Activated CD4-positive, alpha-beta T cell treated with anti-CD3 and anti-CD28 coated beads, Interleukin-2, amount 10 ng/mL, durations not matched to agents 7 days and 5 days (primary cell): ENCODE results near the gene GPRC5D. TPM values are rescaled to one million over a fixed set of nuclear protein-coding genes. Genes with fewer than 3 reads are reported as not detected.
A peak's percentile ranks its signal among the peaks of the same experiment; 100 is the strongest.

Experiments
- CTCF ChIA-PET: fragments of 350-600 bp; sonication (Branson Sonifier 250); formaldehyde crosslinking; loops from one replicate; lab custom pipeline; 2021; ENCODE audit warnings: antibody characterized with exemption; lab: Charles Lee
- POLR2A ChIA-PET: fragments of 350-600 bp; sonication (Branson Sonifier 250); formaldehyde crosslinking; loops from one replicate; lab custom pipeline; 2021; ENCODE audit warnings: antibody characterized with exemption; lab: Charles Lee
- DNase-seq: peaks from one replicate; pipeline ENCODE4 v3.0.0-alpha.2; 2020
- H3K27ac Mint-ChIP-seq: one replicate; pipeline ENCODE4 v1.8.0; 2021; ENCODE audit warnings: mild to moderate bottlenecking, moderate library complexity, mixed read lengths
- H3K27me3 Mint-ChIP-seq: one replicate; pipeline ENCODE4 v1.8.0; 2021; ENCODE audit warnings: mixed read lengths
- H3K36me3 Mint-ChIP-seq: one replicate; pipeline ENCODE4 v1.8.0; 2021; ENCODE audit warnings: low read depth, mixed read lengths
- H3K4me1 Mint-ChIP-seq: one replicate; pipeline ENCODE4 v1.8.0; 2021; ENCODE audit warnings: mixed read lengths
- H3K4me3 Mint-ChIP-seq: one replicate; pipeline ENCODE4 v1.8.0; 2021; ENCODE audit warnings: mild to moderate bottlenecking, moderate library complexity, mixed read lengths
- H3K9me3 Mint-ChIP-seq: one replicate; pipeline ENCODE4 v1.8.0; 2021; ENCODE audit warnings: mixed read lengths
- total RNA-seq, 2 experiments: library from RNA; stranded (reverse); gene quantifications; one replicate each; pipeline ENCODE4 v1.2.3, GENCODE V29; 2021

Gene GPRC5D
- total RNA-seq, 2 experiments from 2014 or later = 0.22 to 0.67 TPM

GRCh38 chr12:12992418-12993130, 40.6 kb upstream of the GPRC5D start:
- Mint-ChIP-seq H3K4me1 (peaks cover 19% of the 10 kb centered on the region), H3K9me3 (no peaks in the 10 kb centered on the region), H3K4me3 (no peak overlapping the region), H3K27ac (peak overlapping the region; percentile 31), H3K27me3 (no peaks in the 10 kb centered on the region), H3K36me3 (no peaks in the 10 kb centered on the region)
- DNase-seq = no peak
- POLR2A ChIA-PET = no interaction called here
- CTCF ChIA-PET = interaction anchor here (0.6 to 0.7 kb wide), 2 partner anchors 134 to 1287 kb away, joined by 3 to 7 read pairs; no protein-coding TSS in a partner anchor

GRCh38 chr12:12990700-12991468, 38.9 kb upstream of the GPRC5D start:
- H3K4me3 Mint-ChIP-seq = no peak overlapping the region

GRCh38 chr12:12987421-12987820, 35.5 kb upstream of the GPRC5D start:
- Mint-ChIP-seq H3K27ac (no peak overlapping the region), H3K36me3 (no peaks in the 10 kb centered on the region), H3K4me1 (peaks cover 1% of the 10 kb centered on the region), H3K27me3 (no peaks in the 10 kb centered on the region), H3K4me3 (no peak overlapping the region), H3K9me3 (no peaks in the 10 kb centered on the region)
- POLR2A ChIA-PET = no interaction called here
- CTCF ChIA-PET = no interaction called here
- no peak for DNase-seq

More at GRCh38 chr12:12990700-12991468, 38.9 kb upstream of the GPRC5D start:
- ChIA-PET CTCF (no interaction called here), POLR2A (no interaction called here)
- DNase-seq = no peak
- H3K9me3 Mint-ChIP-seq = no peaks in the 10 kb centered on the region
- no peaks in the 10 kb centered on the region for H3K36me3 Mint-ChIP-seq
- H3K27ac Mint-ChIP-seq = no peak overlapping the region
- H3K27me3 Mint-ChIP-seq = no peaks in the 10 kb centered on the region
- H3K4me1 Mint-ChIP-seq = peaks cover 13% of the 10 kb centered on the region

GRCh38 chr12:12986775-12987331, 34.9 kb upstream of the GPRC5D start:
- H3K4me1 Mint-ChIP-seq = no peaks in the 10 kb centered on the region
- no peaks in the 10 kb centered on the region for H3K27me3 Mint-ChIP-seq
- no peak overlapping the region for H3K27ac Mint-ChIP-seq
- no peaks in the 10 kb centered on the region for H3K36me3 Mint-ChIP-seq
- ChIA-PET POLR2A (no interaction called here), CTCF (interaction anchor here (0.6 to 1.8 kb wide), 6 partner anchors 8 to 268 kb away, joined by 3 to 5 read pairs (median 4); no protein-coding TSS in a partner anchor)
- no peaks in the 10 kb centered on the region for H3K9me3 Mint-ChIP-seq
- H3K4me3 Mint-ChIP-seq = no peak overlapping the region
- no peak for DNase-seq

GRCh38 chr12:12985817-12986408, 33.9 kb upstream of the GPRC5D start:
- Mint-ChIP-seq H3K4me1 (no peaks in the 10 kb centered on the region), H3K27me3 (no peaks in the 10 kb centered on the region), H3K9me3 (no peaks in the 10 kb centered on the region), H3K27ac (no peak overlapping the region), H3K36me3 (no peaks in the 10 kb centered on the region), H3K4me3 (no peak overlapping the region)
- ChIA-PET POLR2A (no interaction called here), CTCF (interaction anchor here (0.6 to 1.8 kb wide), 8 partner anchors 9 to 458 kb away, joined by 3 to 6 read pairs (median 4); no protein-coding TSS in a partner anchor)
- peak; percentile 11 for DNase-seq

GRCh38 chr12:12984149-12984548, 32.2 kb upstream of the GPRC5D start:
- H3K4me3 Mint-ChIP-seq = no peak overlapping the region
- H3K9me3 Mint-ChIP-seq = no peaks in the 10 kb centered on the region
- H3K27ac Mint-ChIP-seq = no peak overlapping the region
- no peak for DNase-seq
- no peaks in the 10 kb centered on the region for H3K36me3 Mint-ChIP-seq
- ChIA-PET CTCF (interaction anchor here (1.1 to 1.4 kb wide), 3 partner anchors 20 to 228 kb away, joined by 3 to 4 read pairs (median 4); no protein-coding TSS in a partner anchor), POLR2A (no interaction called here)
- no peaks in the 10 kb centered on the region for H3K4me1 Mint-ChIP-seq
- no peaks in the 10 kb centered on the region for H3K27me3 Mint-ChIP-seq

- H3K4me3 Mint-ChIP-seq = no peak overlapping the region
- H3K4me1 Mint-ChIP-seq = no peaks in the 10 kb centered on the region
- H3K9me3 Mint-ChIP-seq = no peaks in the 10 kb centered on the region
- no peak overlapping the region for H3K27ac Mint-ChIP-seq
- DNase-seq = peak; percentile 27
- ChIA-PET POLR2A (no interaction called here), CTCF (interaction anchor here (1.1 to 1.4 kb wide), 4 partner anchors 19 to 228 kb away, joined by 3 to 4 read pairs (median 4); no protein-coding TSS in a partner anchor)
- no peaks in the 10 kb centered on the region for H3K36me3 Mint-ChIP-seq
- no peaks in the 10 kb centered on the region for H3K27me3 Mint-ChIP-seq
These were observed 31.6 kb upstream of the GPRC5D start for GRCh38 chr12:12983420-12984035.

GRCh38 chr12:12982331-12982730, 30.4 kb upstream of the GPRC5D start:
- Mint-ChIP-seq H3K36me3 (no peaks in the 10 kb centered on the region), H3K27ac (no peak overlapping the region), H3K9me3 (no peaks in the 10 kb centered on the region), H3K4me1 (no peaks in the 10 kb centered on the region), H3K27me3 (no peaks in the 10 kb centered on the region), H3K4me3 (no peak overlapping the region)
- ChIA-PET CTCF (interaction anchor here (1.3 kb wide), 1 partner anchor 194 kb away, joined by 3 read pairs; no protein-coding TSS in a partner anchor), POLR2A (no interaction called here)
- DNase-seq = no peak

GRCh38 chr12:12979731-12980259, 27.8 kb upstream of the GPRC5D start:
- H3K4me1 Mint-ChIP-seq = no peaks in the 10 kb centered on the region
- no peak overlapping the region for H3K4me3 Mint-ChIP-seq
- no peak for DNase-seq
- H3K36me3 Mint-ChIP-seq = peaks cover 3% of the 10 kb centered on the region
- no peaks in the 10 kb centered on the region for H3K9me3 Mint-ChIP-seq
- no peak overlapping the region for H3K27ac Mint-ChIP-seq
- POLR2A ChIA-PET = no interaction called here
- H3K27me3 Mint-ChIP-seq = no peaks in the 10 kb centered on the region
- CTCF ChIA-PET = interaction anchor here (0.6 to 1.2 kb wide), 4 partner anchors 8 to 135 kb away, joined by 3 to 5 read pairs (median 4); partner anchors contain the start of gene GPRC5D

GRCh38 chr12:12979126-12979525, 27.2 kb upstream of the GPRC5D start:
- H3K27me3 Mint-ChIP-seq = no peaks in the 10 kb centered on the region

GRCh38 chr12:12977231-12977630, 25.3 kb upstream of the GPRC5D start:
- no peaks in the 10 kb centered on the region for H3K27me3 Mint-ChIP-seq
- no peaks in the 10 kb centered on the region for H3K4me1 Mint-ChIP-seq
- ChIA-PET POLR2A (no interaction called here), CTCF (interaction anchor here (1.0 to 1.2 kb wide), 2 partner anchors 10 to 46 kb away, joined by 3 read pairs; no protein-coding TSS in a partner anchor)
- H3K27ac Mint-ChIP-seq = no peak overlapping the region
- no peak overlapping the region for H3K4me3 Mint-ChIP-seq
- no peak for DNase-seq
- peaks cover 26% of the 10 kb centered on the region for H3K36me3 Mint-ChIP-seq
- H3K9me3 Mint-ChIP-seq = peaks cover 10% of the 10 kb centered on the region

More at GRCh38 chr12:12979126-12979525, 27.2 kb upstream of the GPRC5D start:
- Mint-ChIP-seq H3K9me3 (peaks cover 3% of the 10 kb centered on the region), H3K4me1 (no peaks in the 10 kb centered on the region), H3K27ac (no peak overlapping the region), H3K4me3 (no peak overlapping the region), H3K36me3 (peaks cover 9% of the 10 kb centered on the region)
- no peak for DNase-seq
- ChIA-PET CTCF (interaction anchor here (0.6 to 0.7 kb wide), 2 partner anchors 9 to 135 kb away, joined by 3 to 5 read pairs; no protein-coding TSS in a partner anchor), POLR2A (no interaction called here)
